Hematopoietic multipotent progenitor cell treated with erythropoietin and hydrocortisone succinate and interleukin-3 and kit ligand, for 6 days (in vitro differentiated cells): Measurements from ENCODE around the gene INCENP.
A peak's percentile ranks its signal among the peaks of the same experiment; 100 is the strongest.

Experiments
- DNase-seq: peaks from one replicate; pipeline ENCODE4 v3.0.0-alpha.2; 2015

Gene INCENP

DNA sequence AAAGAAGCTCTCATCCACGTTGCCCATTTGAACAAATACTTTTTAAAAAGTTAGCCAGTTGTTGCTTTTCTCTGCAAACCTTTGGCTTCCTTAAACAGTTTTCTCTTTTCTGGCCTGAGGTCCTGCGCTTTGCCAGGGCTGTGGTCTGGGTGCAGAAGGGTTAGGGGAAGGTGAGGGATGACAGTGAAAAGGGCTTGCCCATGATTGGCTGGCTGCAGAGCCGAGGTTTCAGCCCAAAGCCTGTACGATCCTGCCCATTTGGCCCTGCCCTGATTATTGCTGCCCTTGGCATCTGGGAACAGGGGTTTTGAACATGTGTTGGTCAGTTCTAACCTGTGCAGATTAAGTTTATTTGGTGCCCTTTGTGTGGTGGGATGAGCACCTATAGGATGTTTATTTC is 1.5 kb downstream of the INCENP start:
- no peak for DNase-seq

GRCh38 chr11:62125881-62126280 is 2.1 kb downstream of the INCENP start:
- DNase-seq, result no peak

GRCh38 chr11:62127426-62127825 is 3.6 kb downstream of the INCENP start:
- DNase-seq, result no peak

DNA sequence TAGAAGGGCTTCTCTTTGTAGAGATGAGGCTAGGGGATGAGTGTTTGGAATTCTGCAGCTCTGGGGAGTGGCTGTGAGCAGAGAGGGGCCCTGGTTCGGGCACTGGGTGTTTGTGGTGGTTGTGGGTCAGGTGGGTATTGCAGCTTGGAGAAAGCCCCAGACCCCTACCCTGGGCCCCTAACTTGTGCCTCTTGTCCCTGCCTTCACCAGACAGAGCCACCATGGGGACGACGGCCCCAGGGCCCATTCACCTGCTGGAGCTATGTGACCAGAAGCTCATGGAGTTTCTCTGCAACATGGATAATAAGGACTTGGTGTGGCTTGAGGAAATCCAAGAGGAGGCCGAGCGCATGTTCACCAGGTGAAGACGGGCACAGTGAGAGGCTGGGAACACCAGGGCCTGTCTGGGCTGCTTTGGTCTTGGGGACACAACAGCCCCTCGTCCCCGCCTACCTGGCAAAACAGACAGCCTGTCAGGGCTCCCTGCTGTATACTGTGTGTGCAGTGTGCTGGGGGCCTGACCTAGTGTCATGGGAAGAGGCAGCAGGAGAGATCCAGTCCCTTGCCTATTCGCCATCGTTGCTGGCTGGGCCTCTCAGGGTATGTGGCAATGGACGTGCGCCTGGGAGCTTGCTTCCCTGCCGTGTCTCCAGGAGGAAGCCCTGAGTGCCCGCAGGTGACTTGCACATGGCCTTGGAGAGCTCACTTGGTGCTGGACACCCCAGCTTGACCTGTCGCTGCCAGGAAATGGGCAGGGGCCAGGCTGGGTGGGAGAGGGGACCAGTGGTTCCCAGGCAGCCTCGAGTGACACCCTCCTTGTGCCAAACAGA is 4.3 kb downstream of the INCENP start:
- DNase-seq, result no peak

GRCh38 chr11:62128835-62129234 is 5.0 kb downstream of the INCENP start:
- no peak for DNase-seq

DNA sequence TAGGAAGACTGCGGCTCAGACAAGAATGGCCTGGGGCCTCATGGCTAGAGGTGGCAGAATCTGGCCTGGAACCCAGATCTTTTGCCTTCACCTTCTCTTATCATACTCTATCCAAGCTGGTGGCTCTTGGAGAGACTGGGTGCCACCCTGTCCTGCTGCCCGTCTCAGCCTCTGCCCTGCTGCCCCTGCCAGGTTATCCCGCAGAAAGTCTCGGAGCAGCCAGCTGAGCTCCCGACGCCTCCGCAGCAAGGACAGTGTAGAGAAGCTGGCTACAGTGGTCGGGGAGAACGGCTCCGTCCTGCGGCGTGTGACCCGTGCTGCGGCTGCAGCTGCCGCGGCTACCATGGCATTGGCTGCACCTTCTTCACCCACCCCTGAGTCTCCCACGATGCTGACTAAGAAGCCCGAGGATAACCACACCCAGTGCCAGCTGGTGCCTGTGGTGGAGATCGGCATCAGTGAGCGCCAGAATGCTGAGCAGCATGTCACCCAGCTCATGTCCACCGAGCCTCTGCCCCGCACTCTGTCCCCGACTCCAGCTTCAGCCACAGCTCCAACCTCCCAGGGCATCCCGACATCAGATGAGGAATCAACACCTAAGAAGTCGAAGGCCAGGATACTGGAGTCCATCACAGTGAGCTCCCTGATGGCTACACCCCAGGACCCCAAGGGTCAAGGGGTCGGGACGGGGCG is 5.9 kb downstream of the INCENP start:
- no peak for DNase-seq

DNA sequence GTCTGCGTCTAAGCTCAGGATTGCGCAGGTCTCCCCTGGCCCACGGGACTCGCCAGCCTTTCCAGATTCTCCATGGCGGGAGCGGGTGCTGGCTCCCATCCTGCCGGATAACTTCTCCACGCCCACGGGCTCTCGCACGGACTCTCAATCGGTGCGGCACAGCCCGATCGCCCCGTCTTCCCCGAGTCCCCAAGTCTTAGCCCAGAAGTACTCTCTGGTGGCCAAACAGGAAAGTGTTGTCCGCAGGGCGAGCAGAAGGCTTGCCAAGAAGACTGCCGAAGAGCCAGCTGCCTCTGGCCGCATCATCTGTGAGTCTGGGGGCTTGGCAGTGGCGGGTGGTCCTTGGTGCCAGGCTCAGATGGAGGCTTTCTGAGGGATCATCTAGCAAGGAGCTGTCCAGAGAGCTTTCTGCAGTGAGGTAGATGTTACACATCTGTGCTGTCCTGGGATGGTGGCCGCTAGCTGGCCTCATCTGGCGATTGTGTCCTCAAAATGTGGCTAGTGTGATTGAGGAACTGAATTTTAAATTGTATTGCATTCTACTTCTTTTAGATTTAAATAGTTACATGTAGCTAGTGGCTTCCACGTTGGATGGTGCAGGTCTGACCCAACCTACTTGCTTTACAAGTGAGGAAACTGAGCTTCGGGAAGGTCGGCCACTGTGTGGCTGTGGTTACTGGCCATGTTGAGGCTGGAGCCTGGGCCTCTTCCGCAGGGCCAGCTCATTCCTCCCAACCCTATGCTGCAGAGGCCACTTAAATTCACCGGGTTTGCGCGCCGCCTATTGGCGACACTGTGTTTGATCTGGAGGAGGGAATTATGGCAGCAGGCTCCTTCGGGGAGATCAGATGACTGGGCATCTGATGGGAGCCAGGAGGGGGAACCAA is 6.7 kb downstream of the INCENP start:
- DNase-seq, result no peak

- DNase-seq, result no peak
These were observed 7.3 kb downstream of the INCENP start for GRCh38 chr11:62131170-62131464.

DNA sequence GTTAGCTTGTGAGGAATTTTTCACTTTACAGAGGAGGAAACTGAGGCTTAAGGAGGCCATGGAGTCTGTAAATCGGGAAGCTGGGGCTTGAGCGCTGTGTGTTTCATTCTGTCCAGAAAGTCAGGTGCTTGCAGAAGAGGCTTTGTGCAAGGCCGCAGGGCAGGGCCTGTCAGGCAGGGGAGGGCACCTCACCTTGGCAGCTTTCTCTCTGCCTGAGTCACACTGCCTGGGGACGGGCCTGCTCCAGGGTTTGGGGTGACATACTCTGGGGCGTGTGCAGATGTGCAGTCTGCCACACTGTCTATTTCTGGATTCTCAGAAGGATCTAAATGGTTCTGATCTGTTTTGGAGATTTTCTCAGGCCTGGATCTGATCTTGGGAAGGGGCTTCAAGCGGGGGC is 8.4 kb downstream of the INCENP start:
- no peak for DNase-seq

DNA sequence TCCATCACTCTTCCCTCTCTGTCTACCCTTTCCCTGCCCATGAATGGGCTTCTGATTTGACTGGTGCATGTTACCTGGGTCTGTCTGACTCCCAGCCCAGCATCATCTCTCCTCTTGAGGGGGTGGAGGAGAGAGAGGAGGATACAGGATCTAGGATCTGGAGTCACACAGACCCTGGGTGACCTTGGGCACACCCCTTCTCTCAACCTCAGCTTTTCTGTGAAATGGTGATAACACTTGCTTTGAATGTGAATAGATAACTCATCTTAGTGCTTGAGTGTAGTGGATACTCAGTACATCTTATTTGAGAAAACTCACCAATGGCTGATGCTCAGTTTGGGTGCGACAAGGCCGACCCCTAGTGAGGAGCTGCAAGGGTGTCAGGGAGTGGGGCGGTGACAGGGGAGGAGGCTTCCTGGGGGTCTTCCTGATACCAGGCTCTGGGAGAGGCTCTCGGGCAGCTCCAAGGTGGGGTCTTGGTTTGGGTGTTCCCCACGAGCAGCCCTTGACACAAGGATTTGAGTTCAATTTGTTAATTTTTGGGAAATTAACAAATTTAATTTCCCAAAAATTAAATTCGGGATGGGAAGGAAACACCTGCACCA is 9.0 kb downstream of the INCENP start:
- peak; percentile 44 for DNase-seq

DNA sequence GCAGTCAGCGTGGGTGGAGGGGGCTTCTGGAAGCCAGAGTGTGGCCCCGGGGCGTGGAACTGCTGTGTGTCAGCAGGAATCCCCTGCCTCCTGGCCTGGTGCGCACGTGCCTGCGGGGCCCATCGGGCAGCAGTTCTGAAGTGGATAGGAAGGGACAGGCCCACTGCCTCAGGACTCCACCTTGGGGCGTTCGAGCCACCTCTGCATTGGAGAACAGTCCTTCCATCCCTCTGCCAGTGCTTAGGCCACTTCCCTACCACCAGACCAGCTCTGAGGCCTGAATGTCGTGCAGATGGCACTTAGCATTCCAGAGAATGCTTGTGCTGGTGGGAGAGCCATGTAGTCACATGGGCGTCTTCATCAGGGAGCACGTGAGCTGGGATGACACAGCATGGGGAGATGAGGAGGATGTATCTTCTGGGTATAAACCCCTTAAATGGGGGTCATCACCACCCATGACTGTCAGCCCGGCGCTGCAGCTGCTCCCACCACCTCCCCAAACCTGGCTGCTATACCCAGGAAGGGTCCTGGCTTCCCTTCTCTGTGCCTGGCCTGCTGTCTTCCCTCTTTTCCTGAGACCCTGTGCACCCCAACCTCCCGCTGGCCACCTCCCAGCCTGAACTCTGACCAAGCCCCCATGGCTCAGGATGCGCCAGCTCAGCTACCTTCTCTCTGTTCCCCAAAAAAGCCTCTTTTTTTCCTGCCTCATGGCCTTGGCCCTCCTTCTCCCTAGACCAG is 9.7 kb downstream of the INCENP start:
- no peak for DNase-seq

- DNase-seq, result no peak
These were observed 13.6 kb downstream of the INCENP start for GRCh38 chr11:62137276-62137861.

DNA sequence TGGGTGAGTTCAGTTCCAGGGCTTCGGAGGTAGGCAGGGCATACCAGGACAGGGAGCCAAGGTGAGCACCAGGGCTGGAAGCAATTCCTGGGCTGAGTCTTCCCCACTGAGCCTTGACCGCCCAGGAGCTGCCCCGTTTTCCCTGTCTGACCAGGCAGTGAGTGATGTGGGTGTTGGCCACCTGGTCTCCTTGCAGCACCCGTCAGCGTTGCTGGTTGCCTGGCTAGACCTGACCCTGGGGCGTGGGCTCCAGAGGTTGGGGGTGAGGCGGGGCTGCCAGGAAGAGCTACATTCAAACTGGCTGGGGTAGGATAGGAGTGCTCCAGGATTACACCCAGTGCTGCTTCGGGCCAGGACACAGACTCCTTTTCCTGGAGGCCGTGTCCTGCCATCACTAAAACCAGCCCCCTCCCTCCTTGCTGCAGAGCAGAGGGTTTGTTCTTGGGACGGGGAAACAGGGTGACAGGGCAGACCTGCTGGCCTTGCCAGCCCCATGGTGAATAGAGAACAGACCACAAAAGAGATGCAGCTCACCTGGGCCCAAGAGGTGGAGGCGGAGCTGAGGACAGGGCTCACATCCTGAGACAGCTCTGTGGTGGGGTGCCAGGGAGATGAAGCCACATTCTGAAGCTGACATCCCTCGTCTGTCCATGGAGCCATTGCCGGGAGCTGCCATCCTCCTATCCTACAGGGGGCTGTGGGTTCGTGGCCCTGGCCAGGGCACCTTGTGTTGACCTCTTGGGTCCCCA is 14.2 kb downstream of the INCENP start:
- no peak for DNase-seq

DNA sequence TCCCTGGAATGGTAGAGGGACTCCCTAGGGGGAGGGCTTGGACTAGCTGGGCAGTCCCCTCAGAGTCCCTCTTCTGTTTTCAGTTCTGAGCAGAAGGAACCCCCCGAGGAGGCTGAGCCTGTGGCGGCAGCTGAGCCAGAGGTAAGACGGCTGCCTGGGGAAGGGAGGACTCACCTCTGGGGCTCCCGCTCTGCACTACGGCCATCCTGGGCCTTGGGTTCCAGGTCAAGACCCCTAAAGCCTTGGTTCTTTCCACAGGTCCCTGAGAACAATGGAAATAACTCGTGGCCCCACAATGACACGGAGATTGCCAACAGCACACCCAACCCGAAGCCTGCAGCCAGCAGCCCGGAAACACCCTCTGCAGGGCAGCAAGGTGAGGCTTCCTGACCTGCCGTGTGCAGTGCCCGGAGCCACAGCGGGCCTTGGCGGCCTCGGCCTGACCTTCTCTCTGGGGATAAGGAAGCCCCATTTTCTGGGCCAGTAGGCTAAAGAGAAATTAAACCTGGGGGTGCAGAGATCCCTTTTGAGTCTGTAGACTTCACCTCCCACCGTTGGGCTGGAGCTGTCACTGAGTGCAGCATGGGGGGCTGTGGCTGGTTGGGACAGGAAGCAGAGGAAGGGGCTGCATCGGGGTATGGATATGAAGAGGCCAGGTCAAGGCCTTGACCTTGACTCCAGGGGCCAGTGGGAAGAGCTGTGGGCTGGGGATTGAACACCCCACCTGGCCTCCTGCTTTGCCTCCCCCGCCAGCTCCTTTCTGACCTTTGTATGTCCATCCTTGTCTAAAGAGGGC is 15.0 kb downstream of the INCENP start:
- DNase-seq, result no peak

DNA sequence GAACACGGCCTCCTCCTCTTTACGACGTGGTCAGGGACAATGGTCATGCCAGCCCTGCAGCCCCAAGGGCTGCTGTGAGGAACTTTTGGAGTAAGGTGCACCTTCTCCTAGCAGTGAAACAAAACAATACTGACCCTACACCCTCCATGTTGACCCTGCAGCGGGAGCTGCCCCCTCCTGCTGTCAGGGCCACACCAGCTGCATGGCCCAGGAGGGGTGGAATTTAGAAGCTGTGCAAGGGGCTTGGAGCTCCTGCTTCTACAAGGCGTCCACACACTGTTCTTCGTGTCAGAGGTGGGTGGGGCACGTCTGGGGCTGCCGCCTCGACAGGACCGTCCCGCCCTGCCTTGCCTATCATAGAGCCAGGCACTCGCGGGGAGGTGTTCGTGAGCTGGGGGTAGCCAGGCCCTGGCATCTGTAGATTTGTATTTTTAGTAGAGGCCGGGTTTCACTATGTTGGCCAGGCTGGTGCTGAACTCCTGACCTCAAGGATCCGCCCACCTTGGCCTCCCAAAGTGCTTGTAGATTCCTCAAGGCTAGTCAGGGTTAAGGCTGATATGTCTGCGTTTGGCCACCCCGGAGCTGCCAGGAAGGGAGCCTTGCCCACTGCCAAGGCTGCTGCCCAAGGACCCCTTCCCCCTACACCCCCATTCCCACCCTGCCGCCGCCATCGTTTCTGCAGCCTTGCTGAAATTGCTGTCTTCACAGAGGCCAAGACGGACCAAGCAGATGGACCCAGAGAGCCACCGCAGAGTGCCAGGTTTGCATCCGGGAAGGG is 15.9 kb downstream of the INCENP start:
- peak; percentile 30 for DNase-seq

GRCh38 chr11:62140304-62141110 is 16.7 kb downstream of the INCENP start:
- DNase-seq, result no peak

- DNase-seq, result no peak
These were observed 17.6 kb downstream of the INCENP start for GRCh38 chr11:62141111-62142042.

GRCh38 chr11:62142043-62142375 is 18.2 kb downstream of the INCENP start:
- DNase-seq, result no peak
